Esophagus squamous epithelium (tissue), 4 donors: ENCODE results near the gene SLC5A4.

Experiments
- CTCF ChIP-seq, 6 experiments: fragments of 450-650 bp in 4 of 6; fragments of 200-600 bp in 2 of 6; sonication (generic) in 2 of 6; IDR thresholded peaks; one replicate each; pipeline ENCODE4 v1.5.1; 2016 to 2019; ENCODE audit warnings: antibody characterized with exemption in 6 of 6, mild to moderate bottlenecking in 4 of 6, moderate library complexity in 4 of 6
- POLR2A ChIP-seq, 4 donors: fragments of 450-650 bp; IDR thresholded peaks; one replicate each; pipeline ENCODE4 v1.6.1; 2017; ENCODE audit warnings: antibody characterized with exemption in 4 of 4, mild to moderate bottlenecking in 4 of 4, moderate library complexity in 3 of 4

- no peak for TF ChIP-seq POLR2A (IDR thresholded peaks at IDR 0.05)
- no peak for TF ChIP-seq CTCF (IDR thresholded peaks at IDR 0.05)
Observed at GRCh38 chr22:32258791-32259190, 3.6 kb upstream of the SLC5A4 start.
